Endodermal cell (in vitro differentiated cells): ENCODE results near the gene PRAMEF26. TPM values are rescaled to one million over a fixed set of nuclear protein-coding genes. Genes with fewer than 3 reads are reported as not detected.
"Not testable (repeated sequence)": the region's sequence is repeated elsewhere in the genome, so short reads cannot be mapped to it uniquely, and the experiment has no call there.

Source experiments
- DNase-seq: peaks from one replicate; pipeline ENCODE4 v3.0.0-alpha.2; 2017
- H3K27ac ChIP-seq: 2 replicates; pipeline ENCODE4 v1.5.1; 2013; ENCODE audit warnings: mild to moderate bottlenecking, low read depth, low read length, moderate library complexity
- H3K27me3 ChIP-seq: 2 replicates; pipeline ENCODE4 v1.6.1; 2013; ENCODE audit warnings: mild to moderate bottlenecking, low read length, moderate library complexity; ENCODE audit not compliant: insufficient read depth, control insufficient read depth, poor library complexity, severe bottlenecking
- H3K36me3 ChIP-seq: 2 replicates; pipeline ENCODE4 v1.7.0; 2013; ENCODE audit warnings: mild to moderate bottlenecking, low read length, moderate library complexity; ENCODE audit not compliant: control insufficient read depth, insufficient read depth
- H3K4me1 ChIP-seq: one replicate; pipeline ENCODE4 v1.7.0; 2013; ENCODE audit warnings: low read length; ENCODE audit not compliant: control insufficient read depth, insufficient read depth
- H3K4me3 ChIP-seq: 2 replicates; pipeline ENCODE4 v1.5.1; 2013; ENCODE audit warnings: mild to moderate bottlenecking, low read length, moderate library complexity
- H3K9ac ChIP-seq: 2 replicates; pipeline ENCODE4 v1.6.1; 2013; ENCODE audit warnings: mild to moderate bottlenecking, low read length, moderate library complexity; ENCODE audit not compliant: poor library complexity, severe bottlenecking; ENCODE audit errors: extremely low read depth
- H3K9me3 ChIP-seq: 2 replicates; pipeline ENCODE4 v1.6.1; 2013; ENCODE audit warnings: mild to moderate bottlenecking, low read length, moderate library complexity; ENCODE audit not compliant: control insufficient read depth
- H3K27ac Mint-ChIP-seq: 2 replicates; pipeline ENCODE4 v1.8.0; 2020; ENCODE audit warnings: mixed read lengths
- H3K27me3 Mint-ChIP-seq: 2 replicates; pipeline ENCODE4 v1.8.0; 2021; ENCODE audit warnings: mild to moderate bottlenecking, mixed read lengths; ENCODE audit not compliant: insufficient read depth
- H3K36me3 Mint-ChIP-seq: 2 replicates; pipeline ENCODE4 v1.8.0; 2020; ENCODE audit warnings: low read depth, mixed read lengths
- H3K4me1 Mint-ChIP-seq: 2 replicates; pipeline ENCODE4 v1.8.0; 2020; ENCODE audit warnings: mixed read lengths
- H3K4me3 Mint-ChIP-seq: 2 replicates; pipeline ENCODE4 v1.8.0; 2020; ENCODE audit warnings: mild to moderate bottlenecking, moderate library complexity, mixed read lengths
- H3K9me3 Mint-ChIP-seq: 2 replicates; pipeline ENCODE4 v1.8.0; 2020; ENCODE audit warnings: mild to moderate bottlenecking, mixed read lengths
- WGBS, 2 experiments: methylation state at CpG; one replicate each; pipeline versions ENCODE4 v1.1.5 to v1.1.7; 2013; ENCODE audit warnings: missing lambda C conversion rate in 2 of 2, mixed read lengths in 1 of 2; ENCODE audit not compliant: insufficient coverage in 1 of 2, insufficient read length in 1 of 2; 5-methylcytosine and 5-hydroxymethylcytosine counted together
- long read RNA-seq, 4 experiments: library from polyadenylated mRNA in 2 of 4; library from RNA in 1 of 4; library from capped mRNA in 1 of 4; stranded (forward) in 3 of 4; unstranded in 1 of 4; transcript quantifications; one replicate each; pipeline ENCODE4 v2.0.0, GENCODE V29; 2020 to 2021; ENCODE audit warnings: inconsistent platforms in 1 of 4
- polyA plus RNA-seq, 2 experiments: library from polyadenylated mRNA; stranded (reverse); fragments of 50-300 nt; gene quantifications; one replicate each; pipeline ENCODE4 v1.2.3, GENCODE V29; 2013
- total RNA-seq, 2 donors: library from RNA; stranded (reverse); fragmentation: NEBNext Ultra II Directional in 1 of 2; extraction: Animal tissue kit (Norgen Biotek cat#: 25700) in 1 of 2; gene quantifications; 2 replicates in 1 of 2; 3 replicates in 1 of 2; pipeline ENCODE4 v1.2.1, GENCODE V29; 2021

PRAMEF26 gene
- total RNA-seq, result not detected
- not detected for polyA plus RNA-seq (2013, experiment 1 of 2)
- polyA plus RNA-seq (2013, experiment 2 of 2), result not detected
- long read RNA-seq, experiment 1, result 0 reads
- long read RNA-seq, experiment 2, result 0 reads
- long read RNA-seq, experiment 3, result 0 reads
- long read RNA-seq, experiment 4, result 0 reads

- H3K9me3 ChIP-seq, H3K27ac Mint-ChIP-seq, DNase-seq, H3K4me1 ChIP-seq, H3K36me3 Mint-ChIP-seq, H3K27me3 ChIP-seq, H3K9ac ChIP-seq, H3K27ac ChIP-seq, H3K4me3 ChIP-seq, H3K4me3 Mint-ChIP-seq, H3K4me1 Mint-ChIP-seq, H3K27me3 Mint-ChIP-seq, H3K9me3 Mint-ChIP-seq, H3K36me3 ChIP-seq: not testable (repeated sequence)
- no CpG with 5 or more reads among the region's 5 CpGs for WGBS, 2 experiments
These were observed at the start of gene PRAMEF26 for GRCh38 chr1:13155909-13156308. Gene PRAMEF26 (minus strand): TSS chr1:13156009. CDS start chr1:13153095, 2,914 bp downstream.

DNA sequence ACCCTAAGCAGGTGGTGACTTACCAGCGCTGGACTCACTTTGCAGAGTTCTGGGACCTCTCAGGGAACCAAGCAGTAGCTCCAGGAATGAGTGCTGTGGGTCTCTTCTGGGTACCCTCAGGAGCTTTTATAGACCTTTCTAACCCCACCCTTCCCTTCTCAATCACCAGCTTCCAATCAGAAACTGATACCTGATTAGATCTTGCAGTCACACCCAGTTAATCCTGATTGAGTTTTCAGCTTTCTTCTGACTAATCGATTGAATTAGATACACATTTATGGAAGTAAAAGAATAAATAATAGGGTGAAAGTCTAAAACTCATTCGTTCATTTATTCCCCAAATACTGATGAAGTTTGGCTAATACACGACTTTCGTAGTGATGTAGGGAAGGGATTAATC lies 45.5 kb upstream of the PRAMEF26 start, which contains the start of gene PRAMEF13:
Gene PRAMEF13, minus strand, starts transcription at position 101 of the 400 bp plus-strand sequence. CDS start 1,820 bp downstream, outside the sequence.
- H3K9me3 Mint-ChIP-seq, H3K4me1 Mint-ChIP-seq, H3K36me3 Mint-ChIP-seq, H3K4me3 ChIP-seq, H3K9ac ChIP-seq, H3K27ac ChIP-seq, H3K27me3 ChIP-seq, H3K27ac Mint-ChIP-seq, H3K9me3 ChIP-seq, H3K4me3 Mint-ChIP-seq, H3K27me3 Mint-ChIP-seq, DNase-seq, H3K4me1 ChIP-seq, H3K36me3 ChIP-seq: not testable (repeated sequence)
- no CpG with 5 or more reads among the region's 5 CpGs for WGBS, 2 experiments

DNA sequence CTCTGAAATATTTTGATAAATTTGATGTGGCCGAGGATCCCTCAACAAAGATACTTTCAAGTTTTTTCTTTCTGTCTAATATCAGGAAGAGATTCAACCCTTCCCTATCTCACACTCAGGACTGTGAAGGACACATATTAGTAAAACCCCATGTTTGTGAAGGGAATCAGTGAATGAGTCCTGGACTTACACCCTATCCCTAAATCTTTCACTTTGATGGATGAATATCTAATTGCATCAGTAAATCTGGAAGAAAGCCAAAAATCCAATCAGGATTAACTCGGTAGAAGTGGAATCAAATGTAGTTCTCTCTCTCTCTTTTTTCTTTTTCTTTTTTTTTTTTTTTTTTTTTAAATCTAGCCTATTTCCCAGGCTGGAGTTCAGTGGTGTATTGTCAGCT lies 15.7 kb upstream of the PRAMEF26 start, which contains the start of gene PRAMEF9:
Gene PRAMEF9, plus strand, starts transcription at position 301 of the 400 bp plus-strand sequence. CDS start 3,433 bp downstream, outside the sequence.
- not testable (repeated sequence) for DNase-seq, H3K36me3 ChIP-seq, H3K4me1 ChIP-seq, H3K4me1 Mint-ChIP-seq, H3K27ac Mint-ChIP-seq, H3K36me3 Mint-ChIP-seq, H3K9me3 Mint-ChIP-seq, H3K4me3 Mint-ChIP-seq, H3K9ac ChIP-seq, H3K27me3 ChIP-seq, H3K27me3 Mint-ChIP-seq, H3K27ac ChIP-seq, H3K4me3 ChIP-seq, H3K9me3 ChIP-seq
- WGBS, 2 experiments, result 86% methylated on average over 1 of the region's 2 CpGs; no CpG with 5 or more reads in 1 of the 2 experiments

DNA sequence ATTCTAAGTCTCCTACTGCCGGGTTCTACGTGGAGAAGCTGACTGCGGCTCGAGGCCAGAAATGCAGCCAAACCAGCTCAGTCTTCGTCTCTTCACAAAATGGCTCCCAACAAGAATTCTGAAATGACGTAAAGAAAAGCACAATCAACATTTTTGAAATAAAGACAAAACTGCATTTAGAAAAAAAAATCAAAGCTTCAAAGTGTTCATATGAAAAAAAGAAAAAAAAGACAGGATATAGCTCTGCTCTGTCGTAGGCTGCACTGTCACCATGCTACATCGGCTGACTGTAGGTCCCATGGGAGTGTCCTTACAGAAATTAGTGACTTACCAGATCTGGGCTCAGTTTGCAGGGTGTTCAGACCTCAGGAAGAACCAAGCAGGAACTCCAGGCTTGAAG lies 9.7 kb upstream of the PRAMEF26 start, which contains the start of gene HNRNPCL4:
Gene HNRNPCL4, minus strand, starts transcription at position 101 of the 400 bp plus-strand sequence. CDS start 164 bp downstream, outside the sequence.
- H3K4me1 Mint-ChIP-seq, DNase-seq: not testable (repeated sequence)

GRCh38 chr1:13116754-13117153 lies 39.1 kb downstream of the PRAMEF26 start, which contains the start of gene HNRNPCL2:
Gene HNRNPCL2 (minus strand): TSS chr1:13116854. CDS start chr1:13116400, 454 bp downstream.
- not testable (repeated sequence) for H3K4me3 Mint-ChIP-seq, H3K4me3 ChIP-seq, H3K36me3 Mint-ChIP-seq, H3K4me1 Mint-ChIP-seq, H3K36me3 ChIP-seq, H3K27ac Mint-ChIP-seq, H3K27me3 Mint-ChIP-seq, DNase-seq, H3K9ac ChIP-seq, H3K27me3 ChIP-seq, H3K27ac ChIP-seq, H3K4me1 ChIP-seq
- peaks cover 95% of the 10 kb centered on the region for H3K9me3 Mint-ChIP-seq
- H3K9me3 ChIP-seq, result peaks cover 35% of the 10 kb centered on the region
- 79% methylated on average over 6 of the region's 6 CpGs; no CpG with 5 or more reads in 1 of the 2 experiments for WGBS, 2 experiments

More for the DNA sequence above, 9.7 kb upstream of the PRAMEF26 start, which contains the start of gene HNRNPCL4:
- H3K4me3 ChIP-seq, H3K27me3 Mint-ChIP-seq, H3K36me3 Mint-ChIP-seq, H3K4me1 ChIP-seq, H3K36me3 ChIP-seq, H3K4me3 Mint-ChIP-seq, H3K27ac ChIP-seq, H3K9me3 Mint-ChIP-seq, H3K27ac Mint-ChIP-seq, H3K27me3 ChIP-seq, H3K9ac ChIP-seq, H3K9me3 ChIP-seq: not testable (repeated sequence)
- WGBS, 2 experiments, result no CpG with 5 or more reads among the region's 8 CpGs

Other genes starting within 250 kb of the PRAMEF26 start
- gene PRAMEF7, start 239.4 kb downstream of the PRAMEF26 start, total RNA-seq, result not detected
- gene PRAMEF6, start 208.4 kb downstream of the PRAMEF26 start, total RNA-seq, result not detected
- gene PRAMEF27, start 99.4 kb downstream of the PRAMEF26 start, total RNA-seq, result not detected
- not detected for gene HNRNPCL3, start 95.2 kb downstream of the PRAMEF26 start, total RNA-seq
- not detected for gene PRAMEF25, start 85.2 kb downstream of the PRAMEF26 start, total RNA-seq
- not detected for gene HNRNPCL2, start 39.2 kb downstream of the PRAMEF26 start, total RNA-seq
- gene HNRNPCL4, start 9.6 kb upstream of the PRAMEF26 start, total RNA-seq, result not detected
- gene PRAMEF9, start 15.8 kb upstream of the PRAMEF26 start, total RNA-seq, result not detected
- not detected for gene PRAMEF13, start 45.4 kb upstream of the PRAMEF26 start, total RNA-seq
- gene PRAMEF18, start 70.1 kb upstream of the PRAMEF26 start, total RNA-seq, result not detected
- gene PRAMEF5, start 98.2 kb upstream of the PRAMEF26 start, total RNA-seq, result not detected
- gene PRAMEF8, start 129.1 kb upstream of the PRAMEF26 start, total RNA-seq, result not detected
- gene PRAMEF33, start 147.5 kb upstream of the PRAMEF26 start, total RNA-seq, result not detected
- gene PRAMEF15, start 159.6 kb upstream of the PRAMEF26 start, total RNA-seq, result not detected
- gene PRAMEF14, start 191.1 kb upstream of the PRAMEF26 start, total RNA-seq, result not detected
- not detected for gene PRAMEF19, start 215.9 kb upstream of the PRAMEF26 start, total RNA-seq
- gene PRAMEF17, start 233.6 kb upstream of the PRAMEF26 start, total RNA-seq, result not detected